ENCODE data around the gene TBC1D8. TPM values are rescaled to one million over a fixed set of nuclear protein-coding genes. Genes with fewer than 3 reads are reported as not detected.

TBC1D8 gene
- total RNA-seq, 2 experiments from 2014 or later: 2.0 to 2.1 TPM

DNA sequence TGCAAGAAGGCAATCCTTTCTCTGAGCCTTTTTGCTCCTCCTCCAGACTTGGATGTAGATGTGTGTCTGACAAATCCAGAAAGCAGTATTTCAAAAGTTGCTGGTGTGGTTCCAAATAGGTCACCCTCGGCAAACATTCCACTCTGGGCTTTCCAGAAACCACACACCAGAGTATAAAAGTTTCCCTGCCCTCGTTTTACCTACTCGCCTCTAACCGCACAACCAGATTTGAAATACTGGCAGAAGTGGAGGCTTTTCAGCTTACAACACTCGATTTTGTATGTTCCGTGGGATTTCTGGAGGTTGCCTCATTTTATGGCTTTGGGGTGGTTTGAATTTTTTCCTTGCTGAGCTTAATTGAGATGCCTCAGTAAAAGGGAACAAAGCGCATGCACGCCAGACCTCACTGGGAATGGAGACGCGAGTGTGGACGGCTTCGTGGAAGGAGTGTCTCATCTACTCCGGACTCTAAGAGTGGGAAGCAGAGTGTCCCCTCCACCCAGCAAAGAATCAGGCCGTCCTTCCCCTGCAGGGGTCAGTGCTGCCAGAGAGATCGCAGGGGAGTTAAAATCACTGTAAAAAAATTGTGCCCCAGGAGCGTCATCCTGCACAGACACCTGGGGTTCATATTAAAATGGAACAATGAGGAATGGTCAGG is 193.1 kb downstream of the TBC1D8 start:
- H3K27me3 Mint-ChIP-seq: no peaks in the 10 kb centered on the region
- no peaks in the 10 kb centered on the region for H3K36me3 Mint-ChIP-seq
- H3K27ac Mint-ChIP-seq: no peak overlapping the region
- H3K4me3 Mint-ChIP-seq: no peak overlapping the region
- peaks cover 8% of the 10 kb centered on the region for H3K4me1 Mint-ChIP-seq
- H3K9me3 Mint-ChIP-seq: no peaks in the 10 kb centered on the region
- DNase-seq: no peak

Other genes with a start within 250 kb of the TBC1D8 start
- gene RPL31, start 149.1 kb downstream of the TBC1D8 start, total RNA-seq: 1,000 to 10,000 TPM; 1,614 to 1,628 TPM
- 10 to 100 TPM; 60.7 to 64.7 TPM for gene CNOT11, start 101.5 kb upstream of the TBC1D8 start, total RNA-seq
- 10 to 100 TPM; 38.7 to 39.4 TPM for gene RNF149, start 157.3 kb upstream of the TBC1D8 start, total RNA-seq
- not detected for gene CREG2, start 236.1 kb upstream of the TBC1D8 start, total RNA-seq